HG02623 (cell line): ENCODE data around the gene GATA6.
"Not testable (repeated sequence)": the region's sequence is repeated elsewhere in the genome, so short reads cannot be mapped to it uniquely, and the experiment has no call there.

ENCODE experiments used
- ATAC-seq: cut with Tn5 transposase; IDR thresholded peaks from one replicate; pipeline ENCODE4 v1.9.1; 2021; ENCODE audit warnings: moderate library complexity; ENCODE audit not compliant: unreplicated experiment

The GATA6 gene

GRCh38 chr18:22203536-22204213 is 34.3 kb downstream of the GATA6 start:
- no peak for ATAC-seq

GRCh38 chr18:22204214-22204536 is 34.8 kb downstream of the GATA6 start:
- ATAC-seq = no peak

- ATAC-seq = no peak
Observed at GRCh38 chr18:22204996-22205395, 35.6 kb downstream of the GATA6 start.

- ATAC-seq = no peak
Observed at GRCh38 chr18:22207021-22207758, 37.8 kb downstream of the GATA6 start.

DNA sequence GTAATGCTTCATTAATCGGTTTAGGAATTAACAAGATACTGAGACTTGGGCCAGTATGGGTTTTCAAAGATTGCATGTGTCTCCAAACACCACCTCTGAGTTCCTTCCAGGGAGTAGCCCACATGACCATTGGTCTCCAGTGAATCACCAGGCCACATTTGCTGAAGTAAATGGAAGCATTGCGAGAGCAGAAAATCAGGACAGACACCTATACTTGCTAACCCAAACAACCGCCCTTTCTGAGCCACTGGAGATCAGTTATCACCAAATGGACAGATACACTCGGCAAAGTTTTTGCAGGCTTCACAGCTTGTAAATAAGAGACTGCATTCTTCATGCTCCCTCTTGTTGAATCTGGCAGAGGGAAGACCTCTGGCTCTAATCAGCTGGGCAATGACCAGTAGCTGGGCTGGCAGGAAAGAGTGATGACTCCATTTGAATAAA is 40.9 kb downstream of the GATA6 start:
- ATAC-seq = no peak

DNA sequence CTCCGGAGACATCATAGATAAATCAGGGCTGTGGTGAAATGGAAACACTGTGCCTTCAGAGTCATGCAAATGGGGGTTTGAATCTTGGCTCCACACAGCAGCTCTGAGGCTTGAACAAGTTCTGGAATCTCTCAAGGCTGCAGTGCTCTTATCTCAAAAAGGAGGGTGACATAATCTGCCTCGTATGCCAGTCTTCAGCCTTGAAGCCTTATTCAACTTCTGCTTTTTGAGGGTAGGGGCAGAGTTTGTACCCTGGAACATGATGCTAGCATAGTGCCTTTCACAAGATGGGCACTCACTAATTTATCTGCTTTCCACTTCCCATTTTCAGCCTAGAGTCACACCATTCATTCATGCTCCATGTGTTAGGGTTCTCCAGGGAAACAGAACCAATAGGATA is 42.3 kb downstream of the GATA6 start:
- no peak for ATAC-seq

DNA sequence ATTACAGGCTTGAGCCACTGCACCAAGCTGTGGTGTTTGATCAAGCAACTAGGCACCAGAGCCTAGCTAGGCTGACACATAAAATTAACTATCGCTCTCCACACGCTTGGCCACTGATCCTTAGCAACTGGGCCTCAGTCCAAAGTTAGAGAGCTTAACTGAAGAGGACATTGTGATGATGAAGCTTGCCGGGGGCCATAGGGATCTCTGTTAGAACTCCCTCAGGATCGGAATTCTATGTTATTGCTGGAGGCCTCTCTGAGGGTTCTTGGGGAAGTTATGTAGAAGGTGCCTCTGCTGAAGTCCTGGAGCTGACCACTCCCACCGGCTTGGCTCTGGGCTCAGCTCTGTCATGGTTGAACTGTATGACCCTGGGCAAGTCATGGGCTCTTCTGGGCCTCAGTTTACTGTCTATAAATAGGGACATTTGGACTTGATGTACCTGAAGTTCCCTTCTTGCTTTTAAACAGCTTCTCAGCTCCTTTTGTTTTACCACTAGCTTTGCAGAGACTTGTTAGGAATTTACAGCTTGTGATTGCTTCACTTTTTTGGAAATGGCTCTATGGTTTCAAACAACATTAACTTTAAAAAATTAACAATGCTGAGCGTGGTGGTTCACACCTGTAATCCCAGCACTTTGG is 44.1 kb downstream of the GATA6 start:
- ATAC-seq = no peak

DNA sequence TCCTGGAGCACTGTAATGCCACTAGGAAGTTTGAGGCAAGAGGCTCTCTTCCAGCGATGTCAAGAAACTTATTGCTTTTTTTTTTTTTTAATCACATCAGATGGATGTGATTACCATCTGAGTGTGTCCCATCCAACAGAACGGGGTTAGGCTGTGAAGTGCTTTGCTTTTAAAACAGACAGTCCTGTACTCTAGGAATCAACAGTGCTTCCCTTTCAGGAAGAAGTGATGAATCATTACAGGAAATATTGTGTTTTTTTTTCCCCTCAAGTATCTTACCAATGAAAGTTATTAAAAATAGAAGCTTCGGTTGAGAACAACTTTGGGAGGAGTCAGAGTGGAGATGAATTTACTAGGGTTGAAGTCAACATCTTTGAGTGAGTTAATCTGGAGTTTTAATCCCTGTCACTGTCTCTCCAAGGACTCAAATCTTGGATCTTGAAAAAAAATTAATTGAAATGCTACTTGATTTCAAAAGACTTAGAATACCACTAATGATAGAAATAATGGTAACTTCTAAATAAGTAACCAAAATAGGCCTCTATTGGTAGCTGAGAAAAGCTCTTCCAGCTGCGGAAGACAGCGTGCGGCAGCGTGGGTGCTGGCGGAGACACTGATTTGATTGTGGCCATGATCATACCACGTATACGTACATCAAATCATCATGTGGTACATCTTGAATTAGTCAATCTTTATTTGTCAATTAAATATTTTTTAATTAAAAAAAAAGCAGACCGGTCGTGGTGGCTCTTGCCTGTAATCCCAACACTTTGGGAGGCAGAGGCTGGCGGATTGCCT is 45.5 kb downstream of the GATA6 start:
- ATAC-seq = no peak

GRCh38 chr18:22218835-22219234 is 49.4 kb downstream of the GATA6 start:
- ATAC-seq = no peak

GRCh38 chr18:22219568-22220355 is 50.4 kb downstream of the GATA6 start:
- ATAC-seq = no peak

DNA sequence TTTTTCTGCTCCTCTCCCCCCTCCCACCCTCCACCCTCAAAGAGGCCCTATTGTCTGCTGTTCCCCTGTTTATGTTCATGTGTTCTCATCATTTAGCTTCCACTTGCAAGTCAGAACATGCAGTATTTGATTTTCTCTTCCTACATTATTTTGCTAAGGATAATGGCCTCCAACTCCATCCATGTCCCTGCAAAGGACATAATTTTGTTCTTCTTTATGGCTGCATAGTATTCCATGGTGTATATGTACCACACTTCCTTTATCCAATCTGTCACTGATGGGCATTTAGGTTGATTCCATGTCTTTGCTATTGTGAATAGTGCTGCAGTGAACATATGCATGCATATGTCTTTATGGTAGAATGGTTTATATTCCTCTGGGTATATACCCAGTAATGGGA is 51.2 kb downstream of the GATA6 start:
- not testable (repeated sequence) for ATAC-seq

DNA sequence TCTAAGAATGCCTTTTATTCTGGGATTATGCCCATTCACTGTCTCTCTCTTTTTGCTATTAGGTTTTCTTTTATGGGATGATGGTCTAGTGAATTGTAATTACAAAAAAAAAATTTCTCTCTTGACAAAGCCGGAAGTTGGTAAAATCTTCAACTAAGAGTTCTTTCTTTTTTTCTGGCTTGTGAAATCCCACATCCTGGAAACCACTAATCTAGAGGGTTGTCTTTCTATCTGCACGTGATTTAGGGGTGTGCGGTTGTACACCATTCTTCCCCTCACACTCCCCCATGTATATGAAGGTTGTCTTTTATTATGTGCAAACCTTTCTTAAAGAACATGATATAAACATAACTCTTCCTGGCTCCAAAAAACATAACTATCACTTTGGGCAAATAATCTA is 52.0 kb downstream of the GATA6 start:
- ATAC-seq = no peak

DNA sequence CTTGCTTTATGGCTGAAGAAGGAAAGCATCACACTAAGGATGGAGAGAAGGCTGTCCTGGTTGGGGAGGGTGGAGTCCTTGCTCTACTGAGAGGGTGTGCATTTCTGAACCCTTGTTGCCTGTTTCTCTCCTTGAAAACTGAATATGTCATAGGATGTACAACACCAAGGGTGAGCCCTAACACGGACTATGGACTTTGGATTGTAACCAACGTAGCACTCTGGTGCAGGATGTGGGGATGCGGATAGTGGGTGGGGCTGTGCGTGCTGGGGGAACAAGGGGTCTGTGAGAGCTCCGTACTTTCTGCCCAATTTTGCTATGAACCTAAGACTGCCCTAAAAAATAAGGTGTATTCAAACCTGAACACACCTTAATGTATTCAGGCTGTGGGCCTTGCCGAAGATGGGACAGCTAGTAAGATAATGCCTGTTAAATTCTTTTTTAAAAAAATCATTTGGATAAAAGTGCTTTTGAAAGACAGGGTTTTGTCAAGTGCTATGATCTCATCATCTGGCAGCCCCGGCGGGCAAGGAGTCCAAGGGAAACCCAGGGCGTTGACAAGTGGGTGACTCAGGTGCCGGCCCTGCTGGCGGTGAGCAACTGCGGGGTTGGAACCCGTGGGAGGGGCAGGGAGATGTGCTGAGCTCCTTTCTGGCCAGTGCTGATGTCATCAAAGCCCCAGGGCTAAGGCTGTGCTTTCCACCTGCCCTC is 54.0 kb downstream of the GATA6 start:
- ATAC-seq = no peak

- no peak for ATAC-seq
Observed at GRCh38 chr18:22223965-22224322, 54.6 kb downstream of the GATA6 start.

DNA sequence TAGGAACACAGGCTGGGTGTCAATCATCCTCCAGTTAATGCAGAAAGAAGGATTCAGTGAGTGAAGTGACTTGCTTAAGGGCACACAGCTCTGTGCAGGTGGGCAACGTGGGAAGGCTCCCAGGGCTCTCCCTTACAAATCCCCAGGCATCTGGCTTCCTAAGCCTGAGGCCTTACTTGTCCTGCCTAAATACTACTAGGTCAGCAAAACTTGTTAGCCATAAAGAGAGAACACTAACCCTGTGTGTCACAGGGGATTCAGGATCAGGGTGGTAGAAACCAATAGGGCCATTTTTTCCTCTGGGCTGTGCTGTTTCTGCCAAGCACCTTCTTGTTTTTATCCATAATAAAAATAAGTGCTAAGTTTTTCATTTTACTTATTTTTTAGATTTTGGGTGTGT is 55.0 kb downstream of the GATA6 start:
- no peak for ATAC-seq

DNA sequence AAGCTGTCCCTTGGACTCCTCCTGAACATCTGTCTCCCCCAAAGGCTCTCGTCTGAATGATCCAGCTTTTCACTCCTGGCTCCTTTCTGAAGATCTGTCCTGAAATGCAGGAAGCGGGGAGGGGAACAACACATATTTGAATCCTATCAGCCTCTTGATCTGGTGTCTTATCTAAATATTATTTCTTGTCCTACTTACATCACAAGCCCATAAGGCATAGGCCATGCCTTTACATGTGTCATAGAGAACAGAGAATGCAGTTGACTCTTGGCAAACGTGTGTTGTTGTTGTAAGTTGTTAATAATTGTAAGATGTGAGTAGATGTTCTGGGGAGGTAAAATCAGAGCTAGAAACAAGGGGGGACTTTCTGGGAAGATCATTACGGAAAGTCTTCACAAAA is 57.4 kb downstream of the GATA6 start:
- no peak for ATAC-seq

DNA sequence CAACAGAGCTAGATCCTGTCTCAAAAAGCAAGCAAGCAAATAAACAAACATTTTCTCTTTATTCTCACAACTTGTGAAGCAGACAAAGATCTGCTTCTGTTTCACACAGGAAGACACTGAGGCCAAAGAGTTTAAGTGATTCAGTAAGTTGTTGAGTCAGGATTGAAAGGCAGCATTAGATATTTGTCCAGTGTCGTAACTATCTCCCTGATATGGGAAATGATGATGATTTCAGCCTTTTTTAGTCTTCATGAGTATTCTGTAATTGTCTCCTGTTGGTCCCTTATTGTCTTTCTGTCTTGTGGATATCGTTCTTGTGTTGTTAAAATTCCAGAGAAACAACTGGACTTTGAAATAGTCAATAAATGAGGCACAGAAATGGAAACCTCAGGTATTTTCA is 59.6 kb downstream of the GATA6 start:
- ATAC-seq = no peak

DNA sequence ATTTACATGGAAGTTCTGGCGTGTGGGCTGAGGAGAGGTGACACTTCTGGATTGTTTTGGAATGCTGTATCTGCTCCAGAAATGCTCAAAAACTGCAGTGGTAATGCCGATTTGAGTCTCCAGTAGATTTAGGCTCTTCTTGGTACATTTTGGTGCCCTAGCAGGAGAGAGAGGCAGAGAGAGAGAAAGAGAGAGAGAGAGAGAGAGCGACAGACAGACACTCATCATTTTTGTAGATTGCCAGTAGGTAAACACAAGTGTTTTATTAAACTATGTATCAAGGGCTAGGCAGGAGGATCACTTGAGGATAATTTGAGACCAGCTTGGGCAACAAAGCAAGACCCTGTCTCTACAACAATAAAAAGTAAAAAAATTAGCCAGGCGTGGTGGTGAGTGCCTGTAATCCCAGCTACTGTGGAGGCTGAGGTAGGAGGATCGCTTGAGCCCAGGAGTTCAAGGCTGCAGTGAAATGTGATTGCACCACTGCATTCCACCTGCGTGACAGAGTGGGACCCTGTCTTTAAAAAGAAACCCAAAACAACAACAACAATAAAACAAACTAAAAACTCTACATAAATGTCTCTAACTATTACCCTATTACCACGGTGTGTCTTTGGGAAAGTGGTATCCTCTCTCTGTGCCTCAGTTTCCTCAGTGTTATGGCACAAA is 60.2 kb downstream of the GATA6 start:
- no peak for ATAC-seq

- ATAC-seq = no peak
Observed at GRCh38 chr18:22230471-22230945, 61.1 kb downstream of the GATA6 start.
